Measurements from ENCODE around the gene FGFR3.

FGFR3 gene

DNA sequence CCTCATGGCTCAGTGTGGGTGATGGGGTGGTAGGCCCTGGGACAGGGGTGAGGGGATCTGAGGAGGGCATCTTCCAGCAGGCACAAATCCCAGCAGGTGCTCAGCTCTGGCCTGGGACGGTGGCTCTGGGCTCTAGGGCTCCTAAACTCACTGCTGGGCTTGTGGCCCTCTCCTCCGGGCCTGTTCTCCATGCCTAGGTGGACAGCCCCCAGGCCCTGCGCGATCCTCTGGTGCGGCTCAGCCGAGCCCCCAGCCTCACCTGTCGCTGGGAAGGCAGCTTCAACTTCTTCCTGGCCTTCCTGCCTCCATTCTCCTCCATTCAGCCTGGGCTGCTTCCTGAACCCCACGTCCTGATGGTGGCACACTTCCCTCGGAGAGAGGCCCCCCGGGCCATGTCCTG is 19.3 kb upstream of the FGFR3 start:
- no peak overlapping the region for H3K4me3 ChIP-seq (ENCODE audit: low read depth, low read length)
- no peak for DNase-seq (ENCODE audit: low read depth)
- TF ChIP-seq, protein P1, sequence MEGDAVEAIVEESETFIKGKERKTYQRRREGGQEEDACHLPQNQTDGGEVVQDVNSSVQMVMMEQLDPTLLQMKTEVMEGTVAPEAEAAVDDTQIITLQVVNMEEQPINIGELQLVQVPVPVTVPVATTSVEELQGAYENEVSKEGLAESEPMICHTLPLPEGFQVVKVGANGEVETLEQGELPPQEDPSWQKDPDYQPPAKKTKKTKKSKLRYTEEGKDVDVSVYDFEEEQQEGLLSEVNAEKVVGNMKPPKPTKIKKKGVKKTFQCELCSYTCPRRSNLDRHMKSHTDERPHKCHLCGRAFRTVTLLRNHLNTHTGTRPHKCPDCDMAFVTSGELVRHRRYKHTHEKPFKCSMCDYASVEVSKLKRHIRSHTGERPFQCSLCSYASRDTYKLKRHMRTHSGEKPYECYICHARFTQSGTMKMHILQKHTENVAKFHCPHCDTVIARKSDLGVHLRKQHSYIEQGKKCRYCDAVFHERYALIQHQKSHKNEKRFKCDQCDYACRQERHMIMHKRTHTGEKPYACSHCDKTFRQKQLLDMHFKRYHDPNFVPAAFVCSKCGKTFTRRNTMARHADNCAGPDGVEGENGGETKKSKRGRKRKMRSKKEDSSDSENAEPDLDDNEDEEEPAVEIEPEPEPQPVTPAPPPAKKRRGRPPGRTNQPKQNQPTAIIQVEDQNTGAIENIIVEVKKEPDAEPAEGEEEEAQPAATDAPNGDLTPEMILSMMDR (conservative IDR thresholded peaks at IDR 0.05; ENCODE audit: low read depth, low read length) = no peak

DNA sequence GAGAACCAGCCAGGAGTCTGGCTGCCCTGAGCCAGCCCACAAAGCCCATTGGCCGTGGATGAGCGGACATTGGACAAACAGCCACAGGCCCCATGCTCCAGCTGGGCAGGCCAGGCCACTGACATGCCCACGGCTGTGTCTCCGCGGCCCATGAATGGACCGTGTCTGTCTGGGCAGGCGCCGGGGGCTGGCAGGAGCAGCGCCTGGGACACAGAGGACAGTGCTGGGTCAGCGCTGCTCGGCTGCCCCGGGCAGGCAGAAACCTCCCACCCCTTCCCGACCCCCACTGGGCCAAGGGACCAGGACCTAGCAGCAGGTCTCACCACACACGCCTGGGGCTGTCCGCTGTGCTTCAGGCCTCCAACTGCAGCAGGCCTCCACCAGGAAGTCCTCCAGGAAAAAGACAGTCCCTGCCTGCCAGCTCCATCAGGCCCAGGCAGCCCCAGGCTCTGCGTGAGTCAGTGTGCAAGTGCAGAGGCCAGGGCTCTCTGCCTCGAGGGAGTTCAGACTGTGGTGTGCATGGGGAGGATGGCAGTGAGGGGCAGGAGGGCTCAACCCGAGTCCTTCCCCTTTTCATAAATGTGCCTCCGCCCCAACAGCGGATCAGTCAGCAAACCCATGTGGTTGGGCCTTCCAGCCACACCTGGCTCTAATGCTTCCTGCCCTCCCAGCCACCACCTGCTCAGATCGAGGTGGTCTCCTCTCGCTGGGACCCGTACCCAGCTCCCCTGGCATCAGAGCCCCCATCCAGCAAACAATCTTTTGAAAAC is 17.2 kb upstream of the FGFR3 start:
- TF ChIP-seq, protein P1 (conservative IDR thresholded peaks at IDR 0.05; ENCODE audit: low read depth, low read length) = no peak
- DNase-seq (ENCODE audit: low read depth) = no peak
- H3K4me3 ChIP-seq (ENCODE audit: low read depth, low read length) = no peak overlapping the region

DNA sequence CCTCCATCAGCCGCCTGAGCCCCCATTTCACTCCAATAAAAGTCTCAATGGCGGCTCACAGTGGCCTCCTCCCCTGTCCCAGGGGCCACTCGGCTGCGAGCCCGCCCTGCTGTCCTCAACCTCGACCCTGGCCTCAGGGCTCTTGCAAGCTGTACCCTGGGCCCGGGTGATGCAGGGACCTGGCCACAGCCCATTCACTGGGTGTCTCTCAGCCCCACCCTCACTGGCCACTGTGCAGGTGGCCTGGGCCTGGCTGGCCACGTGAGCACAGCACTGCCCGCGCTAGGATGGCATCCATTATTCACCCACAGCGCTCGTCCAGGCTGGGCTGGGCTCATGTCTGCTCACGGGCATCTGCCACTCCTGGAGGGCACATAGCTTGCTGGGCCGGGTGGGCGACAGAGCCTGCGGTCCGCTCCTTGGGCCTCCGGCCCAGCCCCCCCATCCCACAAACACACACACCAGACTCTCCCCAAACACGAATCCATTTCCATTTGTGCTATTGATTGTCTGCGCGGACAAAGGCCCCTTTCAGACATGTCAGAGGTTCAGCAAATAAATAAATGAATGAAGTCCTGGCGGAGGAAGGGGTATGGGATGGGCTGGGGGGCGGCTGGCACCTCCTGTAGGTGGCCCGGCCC is 16.5 kb upstream of the FGFR3 start:
- TF ChIP-seq, protein P1 (conservative IDR thresholded peaks at IDR 0.05; ENCODE audit: low read depth, low read length) = no peak
- H3K4me3 ChIP-seq (ENCODE audit: low read depth, low read length) = no peak overlapping the region
- DNase-seq (ENCODE audit: low read depth) = no peak

DNA sequence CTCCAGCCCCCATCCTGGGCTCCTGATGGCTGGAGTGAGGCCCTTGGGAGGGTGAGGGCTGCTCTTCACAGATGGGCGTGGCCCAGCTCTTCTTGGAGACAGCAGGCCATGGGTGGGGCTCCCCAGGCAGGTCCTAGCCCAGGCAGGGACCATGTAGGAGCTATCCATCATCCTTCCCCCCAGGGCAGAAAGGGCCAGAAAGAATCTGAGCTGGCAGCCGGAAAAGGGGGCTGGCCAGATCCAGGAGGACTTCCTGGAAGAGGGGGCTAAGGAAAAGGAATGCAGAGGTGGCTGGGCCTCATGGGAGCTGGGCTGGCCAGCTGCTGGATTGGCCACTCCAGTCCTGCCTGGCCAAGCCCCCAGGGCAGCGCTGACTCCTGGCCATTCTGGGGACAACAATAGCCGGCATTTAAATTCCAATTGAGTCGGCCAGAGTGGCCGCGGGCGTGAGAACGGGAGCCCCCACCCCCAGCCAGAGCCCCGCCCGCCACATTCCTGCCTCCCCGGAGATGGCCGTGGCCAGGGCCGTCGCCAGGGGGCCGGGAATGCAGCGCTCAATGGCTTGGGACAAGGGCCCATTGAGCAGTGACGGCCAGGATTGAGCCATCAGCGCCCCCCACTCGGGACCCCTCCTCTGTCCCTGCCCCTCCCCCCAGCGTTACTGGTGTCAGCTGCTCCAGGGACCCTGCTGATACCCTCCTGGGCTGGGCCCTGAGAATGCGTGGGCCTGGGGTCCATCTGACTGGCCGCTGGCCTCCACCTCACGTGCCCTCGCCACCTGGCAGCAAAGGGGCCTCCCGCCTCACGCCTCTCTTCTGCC is 15.1 kb upstream of the FGFR3 start:
- TF ChIP-seq, protein P1 (conservative IDR thresholded peaks at IDR 0.05; ENCODE audit: low read depth, low read length) = peak; percentile 13
- DNase-seq (ENCODE audit: low read depth) = peak; percentile 19

DNA sequence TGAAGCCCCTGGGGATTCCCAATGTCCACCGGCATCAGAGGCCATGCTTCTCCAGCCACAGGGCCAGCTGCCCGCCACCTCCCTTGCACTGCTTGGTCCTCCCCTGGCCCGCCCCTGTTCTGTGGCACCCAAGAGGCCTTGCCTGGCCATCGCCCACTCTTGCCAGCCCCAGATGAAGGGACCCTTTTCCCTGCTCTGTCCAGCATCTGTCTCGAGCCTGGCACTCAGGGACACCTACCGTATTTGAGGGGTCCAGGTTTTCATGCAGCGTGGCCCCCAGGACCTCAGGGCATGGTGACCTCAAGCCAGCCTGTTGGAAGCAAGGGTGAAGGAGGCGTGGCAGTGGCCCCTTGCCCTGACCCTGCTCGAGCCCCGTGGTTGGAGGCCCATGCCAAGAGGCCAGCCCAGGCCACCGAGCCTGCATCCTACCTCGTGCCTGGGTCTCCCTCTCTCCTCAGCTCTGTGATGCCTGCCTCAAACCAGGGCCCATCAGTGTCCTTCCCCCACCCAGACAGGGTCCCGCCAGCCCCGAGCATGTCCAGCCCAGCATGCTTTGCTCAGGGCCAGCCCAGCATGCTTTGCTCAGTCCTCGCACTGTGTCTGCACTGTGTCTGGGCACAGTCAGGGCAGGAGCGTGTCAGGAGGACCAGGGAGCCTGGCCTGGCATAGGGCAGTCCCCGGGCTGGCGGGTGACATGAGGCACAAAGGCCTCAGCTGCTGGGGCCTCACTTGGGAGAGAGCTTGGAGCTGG is 14.3 kb upstream of the FGFR3 start:
- no peak overlapping the region for H3K4me3 ChIP-seq (ENCODE audit: low read depth, low read length)
- no peak for DNase-seq (ENCODE audit: low read depth)
- TF ChIP-seq, protein P1 (conservative IDR thresholded peaks at IDR 0.05; ENCODE audit: low read depth, low read length) = no peak

More for the DNA sequence above, 15.1 kb upstream of the FGFR3 start:
- H3K4me3 ChIP-seq (ENCODE audit: low read depth, low read length) = no peak overlapping the region

DNA sequence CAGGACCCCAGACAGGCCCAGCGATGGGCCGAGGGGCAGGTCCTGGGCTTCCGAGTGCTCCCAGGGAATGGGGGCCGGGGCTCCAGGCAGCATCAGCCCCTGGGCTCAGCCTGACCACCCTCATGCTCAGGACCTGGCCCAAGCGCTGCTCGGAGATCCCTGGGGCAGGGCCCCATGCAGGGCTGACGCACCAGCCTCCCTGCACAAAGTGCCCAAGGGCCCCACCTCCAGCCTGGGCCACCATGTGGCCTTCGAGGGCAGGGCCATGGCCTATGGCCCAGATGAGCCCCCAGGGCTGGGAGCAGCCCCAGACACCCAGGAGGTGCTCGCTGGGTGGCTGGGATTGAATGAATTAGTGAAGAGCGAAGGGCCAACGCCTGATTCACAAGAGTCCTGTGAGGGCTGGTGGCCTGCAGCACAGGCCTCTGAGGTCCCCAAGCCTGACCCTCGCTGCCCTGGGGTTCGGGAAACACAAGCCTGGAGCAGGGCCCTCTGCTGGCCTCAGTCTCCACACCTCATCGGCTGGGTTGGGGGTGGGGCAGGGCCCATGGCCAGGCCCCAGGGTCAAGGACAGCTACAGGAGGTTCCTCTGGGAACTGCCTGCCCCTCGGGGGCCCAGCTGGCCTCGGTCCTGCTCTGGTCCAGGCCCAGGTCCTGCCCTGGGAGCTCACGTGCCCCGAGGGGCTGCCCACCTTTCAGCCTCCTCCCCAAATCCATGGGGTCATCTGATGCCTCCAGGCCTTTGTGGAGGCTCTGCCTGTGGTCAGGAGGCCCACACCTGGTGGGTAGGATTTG is 13.3 kb upstream of the FGFR3 start:
- no peak for DNase-seq (ENCODE audit: low read depth)
- no peak overlapping the region for H3K4me3 ChIP-seq (ENCODE audit: low read depth, low read length)
- TF ChIP-seq, protein P1 (conservative IDR thresholded peaks at IDR 0.05; ENCODE audit: low read depth, low read length) = no peak

Measured in choroid plexus epithelial cell (primary cell).